GM19238 (cell line): ENCODE data around the gene PET117.
"Not testable (repeated sequence)": the region's sequence is repeated elsewhere in the genome, so short reads cannot be mapped to it uniquely, and the experiment has no call there.

Source experiments
- DNase-seq: peaks from one replicate; pipeline ENCODE4 v3.0.0; 2011; ENCODE audit warnings: low spot score; ENCODE audit not compliant: insufficient read length

The PET117 gene

GRCh38 chr20:18137412-18138265 lies at the start of gene PET117, which contains the start of gene KAT14:
Gene PET117, plus strand, starts transcription at chr20:18137863. Its CDS starts 93 bp downstream, at chr20:18137956.
Gene KAT14, plus strand, starts transcription at chr20:18137863. Its CDS starts 4,798 bp downstream, at chr20:18142661.
- DNase-seq, result peak; percentile 78

GRCh38 chr20:18088298-18088697 lies 49.4 kb upstream of the PET117 start:
- DNase-seq, result not testable (repeated sequence)

GRCh38 chr20:18088841-18089240 lies 48.8 kb upstream of the PET117 start:
- not testable (repeated sequence) for DNase-seq

- DNase-seq, result no peak
These were observed 47.6 kb upstream of the PET117 start for GRCh38 chr20:18090044-18090443.

- no peak for DNase-seq
These were observed 47.2 kb upstream of the PET117 start for GRCh38 chr20:18090477-18090876.

- DNase-seq, result no peak
These were observed 46.0 kb upstream of the PET117 start for GRCh38 chr20:18091623-18092022.

- no peak for DNase-seq
These were observed 44.8 kb upstream of the PET117 start for GRCh38 chr20:18092890-18093289.

GRCh38 chr20:18093388-18093787 lies 44.3 kb upstream of the PET117 start:
- DNase-seq, result no peak

GRCh38 chr20:18094191-18094590 lies 43.5 kb upstream of the PET117 start:
- DNase-seq, result no peak

GRCh38 chr20:18100569-18100968 lies 37.1 kb upstream of the PET117 start:
- DNase-seq, result not testable (repeated sequence)

- no peak for DNase-seq
These were observed 36.4 kb upstream of the PET117 start for GRCh38 chr20:18101125-18101810.

- no peak for DNase-seq
These were observed 34.2 kb upstream of the PET117 start for GRCh38 chr20:18103497-18103896.

- DNase-seq, result no peak
These were observed 29.3 kb upstream of the PET117 start for GRCh38 chr20:18108326-18108725.

- DNase-seq, result not testable (repeated sequence)
These were observed 9.1 kb upstream of the PET117 start for GRCh38 chr20:18128574-18128973.

- no peak for DNase-seq
These were observed 5.0 kb upstream of the PET117 start for GRCh38 chr20:18132663-18133062.

- no peak for DNase-seq
These were observed 3.7 kb upstream of the PET117 start for GRCh38 chr20:18133962-18134361.

GRCh38 chr20:18138266-18138582 lies 561 bp downstream of the PET117 start:
- no peak for DNase-seq

GRCh38 chr20:18138639-18139583 lies 1.2 kb downstream of the PET117 start:
- DNase-seq, result no peak

- DNase-seq, result no peak
These were observed 2.2 kb downstream of the PET117 start for GRCh38 chr20:18139832-18140231.

GRCh38 chr20:18144541-18145099 lies 7.0 kb downstream of the PET117 start:
- no peak for DNase-seq

GRCh38 chr20:18154342-18154741 lies 16.7 kb downstream of the PET117 start:
- DNase-seq, result no peak
